Measurements from ENCODE around the gene SLCO2B1. TPM values are rescaled to one million over a fixed set of nuclear protein-coding genes. Genes with fewer than 3 reads are reported as not detected.
A peak's percentile ranks its signal among the peaks of the same experiment; 100 is the strongest.

Gene SLCO2B1
- total RNA-seq, 1 donor from 2014 or later, result not detected

- peaks cover 60% of the 10 kb centered on the region for H3K27me3 Mint-ChIP-seq (ENCODE audit: low read depth)
- no peaks in the 10 kb centered on the region for H3K36me3 Mint-ChIP-seq
- no peak overlapping the region for H3K27ac Mint-ChIP-seq
- H3K9me3 Mint-ChIP-seq, result no peaks in the 10 kb centered on the region
- no peak for DNase-seq (ENCODE audit: low spot score in 2 of 2, unreplicated experiment in 2 of 2)
- H3K4me1 Mint-ChIP-seq, result peaks cover 4% of the 10 kb centered on the region
- no peak for TF ChIP-seq CTCF (IDR thresholded peaks at IDR 0.05; ENCODE audit: unreplicated experiment)
- H3K4me3 Mint-ChIP-seq, result no peak overlapping the region
These were observed 95.2 kb downstream of the SLCO2B1 start for GRCh38 chr11:75246006-75246670.

DNA sequence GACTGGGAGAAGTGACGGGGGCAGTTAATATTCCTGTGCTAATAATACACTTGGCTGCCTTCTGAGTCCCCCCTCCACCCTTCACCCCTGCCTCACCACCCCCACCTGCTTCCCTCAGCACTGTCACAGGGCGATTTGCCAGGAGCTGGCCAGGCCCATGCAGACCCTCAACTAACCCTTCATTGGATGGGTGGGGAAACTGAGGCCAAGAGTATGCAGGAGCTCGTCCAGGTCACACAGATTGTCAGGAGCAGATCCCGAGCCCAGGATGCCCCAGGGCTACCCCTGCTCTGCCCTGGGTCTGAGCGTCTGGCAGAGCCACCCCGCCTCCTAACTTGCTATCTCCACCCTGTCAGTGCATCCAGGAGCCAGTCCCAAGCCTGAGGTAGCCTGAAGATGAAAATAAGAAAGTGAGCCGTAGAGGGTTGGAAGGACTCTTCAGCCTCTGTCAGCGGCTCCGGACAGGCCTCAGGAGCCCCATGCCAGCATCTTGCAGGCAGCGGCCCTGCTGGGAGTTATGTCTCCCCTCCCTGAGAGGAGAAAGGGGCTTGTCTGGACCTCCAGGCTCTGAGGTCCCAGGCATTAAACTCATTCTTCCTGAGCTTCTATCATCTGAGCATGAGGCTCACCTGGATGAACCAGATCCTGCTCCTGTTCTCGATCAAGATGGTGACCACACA lies 95.9 kb downstream of the SLCO2B1 start:
- DNase-seq (ENCODE audit: low spot score in 2 of 2, unreplicated experiment in 2 of 2), result no peak
- Mint-ChIP-seq H3K27me3 (ENCODE audit: low read depth) (peaks cover 61% of the 10 kb centered on the region), H3K4me1 (peaks cover 4% of the 10 kb centered on the region), H3K36me3 (no peaks in the 10 kb centered on the region), H3K4me3 (no peak overlapping the region), H3K9me3 (no peaks in the 10 kb centered on the region), H3K27ac (no peak overlapping the region)
- TF ChIP-seq CTCF (IDR thresholded peaks at IDR 0.05; ENCODE audit: unreplicated experiment), result no peak

- Mint-ChIP-seq H3K4me3 (no peak overlapping the region), H3K9me3 (peaks cover 12% of the 10 kb centered on the region), H3K4me1 (no peaks in the 10 kb centered on the region), H3K36me3 (no peaks in the 10 kb centered on the region), H3K27me3 (ENCODE audit: low read depth) (peaks cover 44% of the 10 kb centered on the region), H3K27ac (no peak overlapping the region)
- no peak for DNase-seq (ENCODE audit: low spot score in 2 of 2, unreplicated experiment in 2 of 2)
- TF ChIP-seq CTCF (IDR thresholded peaks at IDR 0.05; ENCODE audit: unreplicated experiment), result peak; percentile 8
These were observed 98.0 kb downstream of the SLCO2B1 start for GRCh38 chr11:75248924-75249256.

- no peak for TF ChIP-seq CTCF (IDR thresholded peaks at IDR 0.05; ENCODE audit: unreplicated experiment)
- Mint-ChIP-seq H3K36me3 (no peaks in the 10 kb centered on the region), H3K4me1 (no peaks in the 10 kb centered on the region), H3K27ac (no peak overlapping the region), H3K9me3 (peaks cover 16% of the 10 kb centered on the region), H3K27me3 (ENCODE audit: low read depth) (peaks cover 36% of the 10 kb centered on the region), H3K4me3 (no peak overlapping the region)
- peak in 1 of 2 experiments; percentile 10 for DNase-seq (ENCODE audit: low spot score in 2 of 2, unreplicated experiment in 2 of 2)
These were observed 98.8 kb downstream of the SLCO2B1 start for GRCh38 chr11:75249704-75250103.

GRCh38 chr11:75254326-75254725 lies 103.4 kb downstream of the SLCO2B1 start:
- Mint-ChIP-seq H3K36me3 (no peaks in the 10 kb centered on the region), H3K27ac (no peak overlapping the region), H3K4me3 (no peak overlapping the region), H3K4me1 (no peaks in the 10 kb centered on the region), H3K27me3 (ENCODE audit: low read depth) (peaks cover 29% of the 10 kb centered on the region), H3K9me3 (peaks cover 18% of the 10 kb centered on the region)
- no peak for DNase-seq (ENCODE audit: low spot score in 2 of 2, unreplicated experiment in 2 of 2)
- no peak for TF ChIP-seq CTCF (IDR thresholded peaks at IDR 0.05; ENCODE audit: unreplicated experiment)

Other genes with a start within 250 kb of the SLCO2B1 start
- gene XRRA1, start 202.0 kb upstream of the SLCO2B1 start, total RNA-seq, result 11.9 to 12.8 TPM (median 12.3 TPM) in 3 replicates
- 101 to 119 TPM (median 106 TPM) in 3 replicates for gene SPCS2, start 201.8 kb upstream of the SLCO2B1 start, total RNA-seq
- gene NEU3, start 162.2 kb upstream of the SLCO2B1 start, total RNA-seq, result 12.0 to 13.6 TPM (median 12.9 TPM) in 3 replicates
- not detected in 3 replicates for gene OR2AT4, start 54.2 kb upstream of the SLCO2B1 start, total RNA-seq
- gene TPBGL, start 89.7 kb downstream of the SLCO2B1 start, total RNA-seq, result 0.07 to 0.11 TPM (median 0.11 TPM) in 3 replicates
- gene ARRB1, start 200.6 kb downstream of the SLCO2B1 start, total RNA-seq, result 15.9 to 17.5 TPM (median 16.5 TPM) in 3 replicates
- 2,848 to 2,954 TPM (median 2,936 TPM) in 3 replicates for gene RPS3, start 248.4 kb downstream of the SLCO2B1 start, total RNA-seq

Measured in mesothelial cell of epicardium (in vitro differentiated cells).